ENCODE measurements around the gene USP9X. TPM values are rescaled to one million over a fixed set of nuclear protein-coding genes. Genes with fewer than 3 reads are reported as not detected.
"Not testable (repeated sequence)": the region's sequence is repeated elsewhere in the genome, so short reads cannot be mapped to it uniquely, and the experiment has no call there.

Gene USP9X
- total RNA-seq, 1 experiment from 2014 or later = 163 TPM

GRCh38 chrX:41273638-41274037 lies 188.4 kb downstream of the USP9X start (continued):
- TF ChIP-seq, protein P1, sequence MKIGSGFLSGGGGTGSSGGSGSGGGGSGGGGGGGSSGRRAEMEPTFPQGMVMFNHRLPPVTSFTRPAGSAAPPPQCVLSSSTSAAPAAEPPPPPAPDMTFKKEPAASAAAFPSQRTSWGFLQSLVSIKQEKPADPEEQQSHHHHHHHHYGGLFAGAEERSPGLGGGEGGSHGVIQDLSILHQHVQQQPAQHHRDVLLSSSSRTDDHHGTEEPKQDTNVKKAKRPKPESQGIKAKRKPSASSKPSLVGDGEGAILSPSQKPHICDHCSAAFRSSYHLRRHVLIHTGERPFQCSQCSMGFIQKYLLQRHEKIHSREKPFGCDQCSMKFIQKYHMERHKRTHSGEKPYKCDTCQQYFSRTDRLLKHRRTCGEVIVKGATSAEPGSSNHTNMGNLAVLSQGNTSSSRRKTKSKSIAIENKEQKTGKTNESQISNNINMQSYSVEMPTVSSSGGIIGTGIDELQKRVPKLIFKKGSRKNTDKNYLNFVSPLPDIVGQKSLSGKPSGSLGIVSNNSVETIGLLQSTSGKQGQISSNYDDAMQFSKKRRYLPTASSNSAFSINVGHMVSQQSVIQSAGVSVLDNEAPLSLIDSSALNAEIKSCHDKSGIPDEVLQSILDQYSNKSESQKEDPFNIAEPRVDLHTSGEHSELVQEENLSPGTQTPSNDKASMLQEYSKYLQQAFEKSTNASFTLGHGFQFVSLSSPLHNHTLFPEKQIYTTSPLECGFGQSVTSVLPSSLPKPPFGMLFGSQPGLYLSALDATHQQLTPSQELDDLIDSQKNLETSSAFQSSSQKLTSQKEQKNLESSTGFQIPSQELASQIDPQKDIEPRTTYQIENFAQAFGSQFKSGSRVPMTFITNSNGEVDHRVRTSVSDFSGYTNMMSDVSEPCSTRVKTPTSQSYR (CRISPR knock-in tag; IDR thresholded peaks at IDR 0.05) = no peak
- no peak for TF ChIP-seq PRDM15 (CRISPR knock-in tag; IDR thresholded peaks at IDR 0.05)

DNA sequence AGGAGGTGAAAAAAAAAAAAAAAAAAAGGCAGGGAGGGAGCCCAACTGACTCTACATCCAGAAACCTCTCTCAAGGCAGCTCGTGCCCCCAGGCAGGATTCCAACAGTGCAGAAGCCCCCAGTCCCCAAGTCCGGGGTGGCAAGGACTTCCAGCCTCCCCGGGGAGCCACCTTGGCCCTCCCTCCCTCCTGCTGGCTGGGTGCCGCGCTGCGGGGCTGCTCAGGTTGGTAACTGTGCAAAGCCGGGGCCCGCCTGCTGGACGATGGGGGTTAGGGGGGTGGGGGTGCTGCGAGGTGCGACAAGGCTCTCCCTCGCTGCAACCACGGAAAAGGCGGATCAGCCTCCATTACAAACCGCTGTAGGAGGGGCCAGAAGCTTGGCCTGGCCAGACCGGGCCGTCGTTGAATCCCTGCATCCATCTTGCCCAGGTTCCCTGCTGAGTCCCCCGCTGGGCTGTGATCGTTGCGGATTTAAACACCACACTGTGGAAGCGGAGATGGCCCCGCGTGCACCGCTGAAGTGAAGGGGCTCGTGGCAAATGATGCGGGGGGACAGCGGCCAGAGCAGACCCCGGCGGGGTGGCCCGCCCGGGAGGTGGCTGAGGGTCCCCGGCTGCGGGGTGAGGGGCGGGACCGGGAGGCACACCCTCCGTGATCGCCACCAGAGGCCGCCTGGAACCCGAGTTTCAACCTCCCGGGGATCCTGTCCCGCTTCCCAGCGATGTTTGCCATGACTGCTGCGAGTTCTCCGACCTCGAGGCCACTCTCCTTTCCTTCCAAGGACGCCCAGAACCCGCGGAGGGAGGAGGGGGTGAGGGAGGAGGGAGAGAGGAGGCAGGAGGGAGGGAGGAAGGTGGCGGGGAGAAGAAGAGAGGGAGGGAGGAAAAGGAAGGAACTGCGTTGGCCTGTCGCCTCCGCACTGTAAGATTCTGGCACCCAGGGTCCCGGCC lies 190.7 kb downstream of the USP9X start:
- Mint-ChIP-seq H3K27me3 (ENCODE audit: low read depth) (no peaks in the 10 kb centered on the region), H3K27ac (no peak overlapping the region), H3K4me1 (peaks cover 12% of the 10 kb centered on the region), H3K4me3 (peak overlapping the region; percentile 68), H3K9me3 (no peaks in the 10 kb centered on the region), H3K36me3 (no peaks in the 10 kb centered on the region)
- TF ChIP-seq ZNF423 (CRISPR knock-in tag; IDR thresholded peaks at IDR 0.05) (peak; percentile 70), ETV6 (CRISPR knock-in tag; IDR thresholded peaks at IDR 0.05) (0 out of 2 replicates have a peak, but pooled peaks have one; percentile 31), ZNF263 (CRISPR knock-in tag; IDR thresholded peaks at IDR 0.05; ENCODE audit: low read depth) (peak; percentile 76; the same call in 1 of the 2 replicates), HMGA2 (CRISPR knock-in tag; IDR thresholded peaks at IDR 0.05) (no peak), OVOL2 (CRISPR knock-in tag; IDR thresholded peaks at IDR 0.05; ENCODE audit: borderline replicate concordance) (no peak), PRRX2 (CRISPR knock-in tag; IDR thresholded peaks at IDR 0.05) (no peak)
- TF ChIP-seq, protein P2, sequence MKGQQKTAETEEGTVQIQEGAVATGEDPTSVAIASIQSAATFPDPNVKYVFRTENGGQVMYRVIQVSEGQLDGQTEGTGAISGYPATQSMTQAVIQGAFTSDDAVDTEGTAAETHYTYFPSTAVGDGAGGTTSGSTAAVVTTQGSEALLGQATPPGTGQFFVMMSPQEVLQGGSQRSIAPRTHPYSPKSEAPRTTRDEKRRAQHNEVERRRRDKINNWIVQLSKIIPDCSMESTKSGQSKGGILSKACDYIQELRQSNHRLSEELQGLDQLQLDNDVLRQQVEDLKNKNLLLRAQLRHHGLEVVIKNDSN (CRISPR knock-in tag; IDR thresholded peaks at IDR 0.05) = no peak
- ATAC-seq = peak; percentile 69
- ChIA-PET CTCF (interaction anchor here (1.4 kb wide), 1 partner anchor 55 kb away, joined by 5 read pairs; no protein-coding TSS in a partner anchor), POLR2A (no interaction called here)
- peak; percentile 54 for DNase-seq (ENCODE audit: low spot score)

- DNase-seq (ENCODE audit: low spot score) = no peak
- peaks cover 12% of the 10 kb centered on the region for H3K4me1 Mint-ChIP-seq
- no peaks in the 10 kb centered on the region for H3K9me3 Mint-ChIP-seq
- TF ChIP-seq ZBTB21 (CRISPR knock-in tag; IDR thresholded peaks at IDR 0.05; ENCODE audit: borderline replicate concordance) (no peak), FOXK1 (CRISPR knock-in tag; IDR thresholded peaks at IDR 0.05) (no peak), TCF7 (CRISPR knock-in tag; IDR thresholded peaks at IDR 0.05; ENCODE audit: low read depth) (no peak), GTF2I (CRISPR knock-in tag; conservative IDR thresholded peaks at IDR 0.05) (no peak), ATF2 (CRISPR knock-in tag; IDR thresholded peaks at IDR 0.05; ENCODE audit: borderline replicate concordance, low read depth) (no peak)
- TF ChIP-seq, protein P3, sequence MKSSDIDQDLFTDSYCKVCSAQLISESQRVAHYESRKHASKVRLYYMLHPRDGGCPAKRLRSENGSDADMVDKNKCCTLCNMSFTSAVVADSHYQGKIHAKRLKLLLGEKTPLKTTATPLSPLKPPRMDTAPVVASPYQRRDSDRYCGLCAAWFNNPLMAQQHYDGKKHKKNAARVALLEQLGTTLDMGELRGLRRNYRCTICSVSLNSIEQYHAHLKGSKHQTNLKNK (CRISPR knock-in tag; IDR thresholded peaks at IDR 0.05) = no peak
- H3K27me3 Mint-ChIP-seq (ENCODE audit: low read depth) = no peaks in the 10 kb centered on the region
- peak; percentile 30 for ATAC-seq
- H3K4me3 Mint-ChIP-seq = peak overlapping the region; percentile 56
- POLR2A ChIA-PET = interaction anchor here (0.7 kb wide), 1 partner anchor 27 kb away, joined by 3 read pairs; no protein-coding TSS in a partner anchor
- no peaks in the 10 kb centered on the region for H3K36me3 Mint-ChIP-seq
- no peak overlapping the region for H3K27ac Mint-ChIP-seq
- CTCF ChIA-PET = interaction anchor here (1.0 to 1.4 kb wide), 2 partner anchors 16 to 54 kb away, joined by 5 to 6 read pairs; no protein-coding TSS in a partner anchor
Measured at GRCh38 chrX:41276661-41277506, 191.6 kb downstream of the USP9X start.

DNA sequence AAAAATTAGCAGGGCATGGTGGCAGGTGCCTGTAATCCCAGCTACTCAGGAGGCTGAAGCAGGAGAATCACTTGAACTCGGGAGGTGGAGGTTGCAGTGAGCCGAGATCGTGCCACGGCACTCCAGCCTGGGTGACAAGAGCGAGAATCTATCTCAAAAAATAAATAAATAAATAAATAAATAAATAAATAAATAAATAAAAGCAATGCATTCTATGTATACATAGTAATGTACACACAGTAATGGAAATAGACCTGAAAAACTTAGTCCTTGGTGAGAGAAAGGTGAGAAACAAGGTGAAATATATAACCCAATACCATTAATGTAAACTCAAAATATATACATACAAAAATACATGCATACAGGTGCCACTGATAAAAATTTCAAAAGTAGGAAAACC lies 197.1 kb downstream of the USP9X start:
- H3K4me3 Mint-ChIP-seq; H3K27ac Mint-ChIP-seq; CTCF ChIA-PET; H3K4me1 Mint-ChIP-seq; H3K36me3 Mint-ChIP-seq; H3K27me3 Mint-ChIP-seq (ENCODE audit: low read depth); H3K9me3 Mint-ChIP-seq; ATAC-seq; DNase-seq (ENCODE audit: low spot score): not testable (repeated sequence)
- POLR2A ChIA-PET = interaction anchor here (0.6 kb wide), 1 partner anchor 404 kb away, joined by 3 read pairs; no protein-coding TSS in a partner anchor

GRCh38 chrX:41285928-41286327 lies 200.7 kb downstream of the USP9X start:
- DNase-seq (ENCODE audit: low spot score); POLR2A ChIA-PET; H3K27me3 Mint-ChIP-seq (ENCODE audit: low read depth); H3K4me1 Mint-ChIP-seq; H3K27ac Mint-ChIP-seq; H3K36me3 Mint-ChIP-seq; CTCF ChIA-PET; ATAC-seq; H3K4me3 Mint-ChIP-seq; H3K9me3 Mint-ChIP-seq: not testable (repeated sequence)
